Skeletal muscle tissue (tissue), 4 donors: ENCODE measurements around the gene CAPN8. TPM values are rescaled to one million over a fixed set of nuclear protein-coding genes. Genes with fewer than 3 reads are reported as not detected.
"Not testable (repeated sequence)": the region's sequence is repeated elsewhere in the genome, so short reads cannot be mapped to it uniquely, and the experiment has no call there.

Experiments used
- H3K27ac ChIP-seq: one replicate; pipeline ENCODE4 v1.7.0; 2013; ENCODE audit warnings: mild to moderate bottlenecking, low read depth, low read length, inconsistent platforms
- H3K27me3 ChIP-seq, 3 donors: one replicate each; pipeline ENCODE4 v1.7.0; 2013; ENCODE audit warnings: low read length in 3 of 3; ENCODE audit not compliant: control insufficient read depth in 3 of 3, insufficient read depth in 3 of 3
- H3K36me3 ChIP-seq, 3 donors: one replicate each; pipeline ENCODE4 v1.7.0; 2013; ENCODE audit warnings: low read length in 3 of 3; ENCODE audit not compliant: control insufficient read depth in 3 of 3, insufficient read depth in 3 of 3
- H3K4me1 ChIP-seq, 3 donors: one replicate each; pipeline ENCODE4 v1.7.0; 2013; ENCODE audit warnings: low read length in 3 of 3, mild to moderate bottlenecking in 3 of 3; ENCODE audit not compliant: control insufficient read depth in 3 of 3, insufficient read depth in 3 of 3
- H3K4me3 ChIP-seq, 3 donors: one replicate each; pipeline ENCODE4 v1.7.0; 2013; ENCODE audit warnings: low read length in 3 of 3
- H3K9ac ChIP-seq, 3 donors: one replicate each; pipeline ENCODE4 v1.7.0; 2013; ENCODE audit warnings: low read length in 3 of 3, mild to moderate bottlenecking in 3 of 3, moderate library complexity in 2 of 3, low read depth in 1 of 3
- H3K9me3 ChIP-seq, 3 donors: one replicate each; pipeline ENCODE4 v1.7.0; 2013; ENCODE audit warnings: low read length in 3 of 3; ENCODE audit not compliant: control insufficient read depth in 3 of 3
- total RNA-seq: library from RNA; depleted of rRNA; stranded (reverse); fragments of >200 nt; gene quantifications from one replicate; pipeline ENCODE4 v1.2.3, GENCODE V29; 2014
- donor health status: Osteomylitis.

Gene CAPN8
- total RNA-seq, 1 donor from 2014 or later = 1.0 TPM

DNA sequence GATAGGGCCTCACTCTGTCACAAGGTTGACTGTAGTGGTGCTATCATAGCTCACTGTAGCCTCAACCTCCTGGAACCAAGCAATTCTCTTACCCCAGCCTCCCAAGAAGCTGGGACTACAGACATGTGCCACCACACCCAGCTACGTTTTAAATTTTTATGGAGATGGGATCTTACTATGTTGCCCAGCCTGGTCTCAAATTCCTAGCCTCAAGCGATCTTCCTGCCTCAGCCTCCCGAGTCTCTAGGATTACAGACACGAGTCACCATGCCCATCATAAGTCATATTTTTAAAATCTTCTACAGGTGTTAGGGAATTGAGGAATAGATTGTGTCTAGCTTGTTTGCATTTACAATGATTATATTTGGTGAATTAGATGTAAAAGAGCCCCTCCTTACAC is 145.3 kb downstream of the CAPN8 start:
- peaks cover 7 to 10% (median 8%) of the 10 kb centered on the region in 3 donors for H3K27me3 ChIP-seq

DNA sequence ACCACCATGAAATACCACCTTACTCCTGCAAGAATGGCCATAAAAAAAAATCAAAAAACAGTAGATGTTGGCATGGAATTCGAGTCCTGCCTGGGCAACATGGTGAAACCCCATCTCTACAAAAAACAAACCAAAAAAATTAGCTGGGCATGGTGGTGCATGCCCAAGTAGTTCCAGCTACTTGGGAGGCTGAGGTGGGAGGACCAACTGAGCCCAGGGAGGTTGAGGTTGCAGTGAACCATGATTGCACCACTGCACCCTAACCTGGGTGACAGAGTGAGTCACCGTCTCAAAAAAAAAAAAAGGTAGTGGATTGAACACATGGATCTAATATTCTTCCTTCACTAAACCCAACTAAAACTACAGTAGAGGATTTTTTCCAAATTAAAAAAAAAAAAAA is 146.4 kb downstream of the CAPN8 start:
- H3K36me3 ChIP-seq = no peaks in the 10 kb centered on the region
- H3K27me3 ChIP-seq = peaks cover 7 to 10% (median 8%) of the 10 kb centered on the region in 3 donors
- H3K27ac ChIP-seq = no peak overlapping the region
- H3K9ac ChIP-seq = no peak overlapping the region
- no peaks in the 10 kb centered on the region for H3K4me1 ChIP-seq
- H3K9me3 ChIP-seq = no peaks in the 10 kb centered on the region
- H3K4me3 ChIP-seq = no peak overlapping the region

More for the DNA sequence above, 145.3 kb downstream of the CAPN8 start:
- Histone ChIP-seq H3K4me3 (no peak overlapping the region), H3K36me3 (no peaks in the 10 kb centered on the region), H3K27ac (no peak overlapping the region), H3K4me1 (no peaks in the 10 kb centered on the region), H3K9ac (no peak overlapping the region), H3K9me3 (no peaks in the 10 kb centered on the region)

DNA sequence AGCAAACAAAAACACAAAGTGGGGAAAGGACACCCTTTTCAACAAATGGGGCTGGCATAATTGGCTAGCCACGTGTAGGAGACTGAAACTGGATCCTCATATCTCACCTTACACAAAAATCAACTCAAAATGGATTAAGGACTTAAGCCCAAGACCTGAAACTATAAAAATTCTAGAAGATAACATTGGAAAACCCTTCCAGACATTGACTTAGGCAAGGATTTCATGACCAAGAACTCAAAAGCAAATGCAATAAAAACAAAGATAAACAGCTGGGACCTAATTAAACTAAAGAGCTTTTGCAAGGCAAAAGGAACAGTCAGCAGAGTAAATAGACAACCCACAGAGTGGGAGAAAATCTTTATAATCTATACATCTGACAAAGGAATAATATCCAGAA is 146.9 kb downstream of the CAPN8 start:
- H3K9ac ChIP-seq, H3K36me3 ChIP-seq, H3K27ac ChIP-seq, H3K9me3 ChIP-seq, H3K4me1 ChIP-seq, H3K4me3 ChIP-seq: not testable (repeated sequence)
- peaks cover 7 to 10% (median 8%) of the 10 kb centered on the region in 3 donors for H3K27me3 ChIP-seq

DNA sequence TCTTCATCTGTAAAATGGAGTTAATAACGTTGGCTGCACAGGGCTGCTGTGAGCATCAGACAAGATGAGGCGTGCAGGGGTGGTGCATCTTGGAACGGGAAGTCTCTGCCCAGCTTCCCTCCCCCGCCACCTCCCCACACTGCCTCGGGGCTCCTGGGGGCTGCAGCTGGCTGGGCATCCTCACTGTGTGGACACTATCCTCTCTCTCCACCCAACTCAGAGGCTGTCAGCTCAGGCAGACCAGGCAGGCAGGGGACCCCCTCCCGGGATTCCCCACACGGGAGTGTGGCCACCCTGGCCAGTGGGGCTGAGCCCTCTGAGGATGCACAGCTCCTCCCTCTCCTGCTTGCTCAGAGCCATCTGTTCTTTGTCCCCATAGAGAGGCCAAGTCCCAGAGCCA is 149.6 kb downstream of the CAPN8 start:
- no peak overlapping the region for H3K27ac ChIP-seq
- peaks cover 7 to 10% (median 8%) of the 10 kb centered on the region in 3 donors for H3K27me3 ChIP-seq
- no peak overlapping the region for H3K9ac ChIP-seq
- H3K4me1 ChIP-seq = no peaks in the 10 kb centered on the region
- H3K4me3 ChIP-seq = no peak overlapping the region
- H3K36me3 ChIP-seq = no peaks in the 10 kb centered on the region
- no peaks in the 10 kb centered on the region for H3K9me3 ChIP-seq

DNA sequence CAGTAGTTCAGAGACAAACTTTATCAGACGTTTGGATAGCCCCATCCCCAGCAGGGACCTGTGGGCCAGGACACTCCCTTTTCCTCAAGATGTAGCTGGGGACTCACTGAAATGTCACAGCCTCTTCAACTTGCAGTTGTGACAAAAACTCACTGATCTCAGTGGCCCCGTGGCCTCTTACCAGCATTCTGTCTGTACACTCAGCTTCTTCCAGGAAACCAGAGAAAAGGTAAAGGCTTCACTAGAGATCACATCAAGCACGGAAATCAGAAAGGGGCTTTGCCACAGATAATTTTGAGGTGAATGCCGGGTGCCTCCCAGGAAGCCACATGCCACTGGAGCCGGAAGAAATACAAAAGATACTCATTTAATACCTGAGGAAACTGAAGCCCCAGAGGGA is 150.1 kb downstream of the CAPN8 start:
- H3K9ac ChIP-seq = no peak overlapping the region
- no peak overlapping the region for H3K4me3 ChIP-seq
- H3K27me3 ChIP-seq = peaks cover 7 to 10% (median 8%) of the 10 kb centered on the region in 3 donors
- no peaks in the 10 kb centered on the region for H3K9me3 ChIP-seq
- H3K27ac ChIP-seq = no peak overlapping the region
- no peaks in the 10 kb centered on the region for H3K36me3 ChIP-seq
- H3K4me1 ChIP-seq = no peaks in the 10 kb centered on the region

DNA sequence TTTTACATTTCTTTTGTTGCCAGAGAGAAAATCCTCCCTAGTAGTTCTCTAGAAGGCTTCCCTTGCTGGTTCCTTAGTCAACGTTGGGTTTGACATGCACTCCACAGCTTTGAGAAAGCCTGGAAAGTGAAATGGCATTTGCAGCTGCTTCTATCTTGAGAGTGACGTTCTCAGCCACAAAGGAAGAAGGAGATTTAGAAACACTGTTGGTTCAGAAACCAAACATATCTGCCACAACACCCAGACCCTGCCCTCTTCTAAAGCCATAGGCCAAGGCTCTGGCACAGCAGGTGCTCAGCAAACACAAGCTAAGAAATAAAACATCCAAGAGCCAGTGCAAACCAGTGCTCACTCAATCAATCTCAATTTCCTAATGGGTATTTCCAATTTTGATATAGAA is 150.9 kb downstream of the CAPN8 start:
- Histone ChIP-seq H3K9ac (no peak overlapping the region), H3K4me1 (no peaks in the 10 kb centered on the region), H3K9me3 (peaks cover 0 to 3% (median 0%) of the 10 kb centered on the region in 3 donors), H3K27ac (no peak overlapping the region), H3K4me3 (no peak overlapping the region), H3K27me3 (peaks cover 7 to 10% (median 8%) of the 10 kb centered on the region in 3 donors), H3K36me3 (no peaks in the 10 kb centered on the region)

DNA sequence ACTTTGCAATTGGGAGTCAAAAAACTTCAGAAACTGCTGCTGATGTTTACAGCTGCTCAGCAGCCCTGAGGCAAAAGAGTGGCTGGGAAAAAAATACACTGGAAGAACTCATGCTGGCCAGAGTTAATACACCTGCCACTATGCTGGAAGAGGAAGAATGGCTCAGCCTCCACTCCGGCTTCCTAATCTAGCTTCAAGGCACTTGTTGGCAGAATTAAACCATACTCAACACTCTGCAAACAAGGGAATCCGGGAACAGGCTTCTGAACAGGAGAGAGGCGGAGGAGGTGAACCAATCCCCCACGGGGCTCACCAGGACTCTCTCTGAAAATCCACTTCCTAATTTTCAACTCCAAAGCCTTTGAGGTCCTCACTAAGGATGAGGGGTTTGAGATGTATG is 152.2 kb downstream of the CAPN8 start:
- Histone ChIP-seq H3K27ac (no peak overlapping the region), H3K9ac (no peak overlapping the region), H3K4me1 (no peaks in the 10 kb centered on the region), H3K27me3 (peaks cover 7 to 10% (median 8%) of the 10 kb centered on the region in 3 donors), H3K36me3 (no peaks in the 10 kb centered on the region), H3K9me3 (peaks cover 0 to 3% (median 0%) of the 10 kb centered on the region in 3 donors), H3K4me3 (no peak overlapping the region)

DNA sequence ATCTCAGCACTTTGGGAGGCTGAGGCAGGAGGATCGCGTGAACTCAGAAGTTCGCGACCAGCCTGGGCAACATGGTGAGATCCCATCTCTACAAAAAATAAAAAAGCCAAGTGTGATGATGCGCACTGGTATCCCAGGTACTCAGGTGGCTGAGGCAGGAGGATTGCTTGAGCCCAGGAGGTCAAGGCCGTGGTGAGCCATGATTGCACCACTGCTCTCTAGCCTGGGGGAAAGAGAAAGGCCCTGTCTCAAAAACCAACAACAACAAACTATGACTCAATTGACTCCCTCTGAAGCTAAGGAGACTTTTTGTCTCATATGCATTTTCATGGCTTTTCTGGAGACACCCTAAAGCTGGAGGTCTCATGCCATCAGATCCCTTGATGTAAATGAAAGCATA is 153.4 kb downstream of the CAPN8 start:
- Histone ChIP-seq H3K27me3 (peaks cover 7 to 10% (median 8%) of the 10 kb centered on the region in 3 donors), H3K4me1 (no peaks in the 10 kb centered on the region), H3K27ac (no peak overlapping the region), H3K9me3 (peaks cover 0 to 3% (median 0%) of the 10 kb centered on the region in 3 donors), H3K4me3 (no peak overlapping the region), H3K36me3 (no peaks in the 10 kb centered on the region), H3K9ac (no peak overlapping the region)

DNA sequence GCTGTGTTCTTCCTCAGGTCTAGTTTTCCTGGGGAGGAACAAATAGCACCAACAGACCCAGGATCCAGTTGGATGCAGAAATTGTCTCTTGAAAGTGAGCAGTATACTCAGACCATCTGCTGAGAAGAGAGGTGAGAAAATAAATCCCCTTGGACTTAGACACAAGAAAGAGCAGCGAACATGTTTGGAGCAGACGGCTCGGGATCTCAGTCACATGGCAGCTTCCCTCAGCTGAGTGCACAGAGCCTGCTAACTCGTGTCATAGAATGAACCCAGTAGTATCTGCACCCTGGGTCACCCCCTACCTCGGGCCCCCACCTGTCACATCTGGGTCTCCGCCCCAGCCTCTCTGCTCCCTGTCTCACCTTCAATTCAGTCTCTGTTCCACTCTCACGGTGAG is 156.7 kb downstream of the CAPN8 start:
- Histone ChIP-seq H3K36me3 (no peaks in the 10 kb centered on the region), H3K27me3 (no peaks in the 10 kb centered on the region), H3K4me3 (no peak overlapping the region), H3K9me3 (peaks cover 0 to 3% (median 0%) of the 10 kb centered on the region in 3 donors), H3K4me1 (no peaks in the 10 kb centered on the region), H3K27ac (no peak overlapping the region), H3K9ac (no peak overlapping the region)

DNA sequence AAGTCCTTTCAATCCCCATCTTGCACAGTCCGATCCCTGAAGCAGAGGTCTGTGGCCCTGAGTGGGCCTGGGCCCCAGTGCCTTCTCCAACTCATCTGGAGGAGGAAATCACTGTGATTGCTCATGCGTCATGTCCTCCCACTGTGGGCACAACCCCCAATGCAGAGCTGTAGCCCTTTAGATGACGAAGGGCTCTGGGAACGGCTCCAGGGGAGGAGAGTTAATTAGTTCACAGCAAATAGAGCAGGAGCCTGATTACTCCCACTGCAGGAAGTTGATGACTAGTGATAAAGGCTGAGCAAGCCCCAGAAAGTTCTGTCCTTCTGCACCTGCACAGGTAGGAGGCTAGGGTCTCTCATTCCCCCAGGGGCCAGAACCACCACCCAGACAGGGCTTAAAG is 160.8 kb downstream of the CAPN8 start:
- no peak overlapping the region for H3K9ac ChIP-seq
- no peaks in the 10 kb centered on the region for H3K36me3 ChIP-seq
- no peak overlapping the region for H3K4me3 ChIP-seq
- no peak overlapping the region for H3K27ac ChIP-seq
- peaks cover 0 to 2% (median 0%) of the 10 kb centered on the region in 3 donors for H3K9me3 ChIP-seq
- H3K27me3 ChIP-seq = no peaks in the 10 kb centered on the region
- H3K4me1 ChIP-seq = no peaks in the 10 kb centered on the region

DNA sequence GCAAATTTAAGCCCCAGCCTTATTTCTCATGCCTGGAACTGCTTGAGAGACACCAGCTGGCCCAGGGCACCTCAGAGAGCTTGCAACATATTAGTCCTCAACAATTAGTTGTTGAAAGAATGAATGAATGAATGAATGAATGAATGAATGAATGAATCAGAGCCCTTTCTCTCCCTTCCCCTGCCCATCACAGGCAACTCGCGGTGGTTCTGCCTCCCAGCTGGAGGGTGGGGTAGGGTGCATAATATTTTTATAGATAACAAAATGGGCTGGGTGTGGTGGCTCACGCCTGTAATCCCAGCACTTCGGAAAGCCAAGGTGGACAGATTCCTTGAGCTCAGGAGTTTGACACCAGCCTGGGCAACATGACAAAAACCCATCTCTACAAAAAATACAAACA is 162.2 kb downstream of the CAPN8 start:
- Histone ChIP-seq H3K27ac (no peak overlapping the region), H3K27me3 (no peaks in the 10 kb centered on the region), H3K9ac (no peak overlapping the region), H3K4me3 (no peak overlapping the region), H3K4me1 (no peaks in the 10 kb centered on the region), H3K9me3 (no peaks in the 10 kb centered on the region), H3K36me3 (no peaks in the 10 kb centered on the region)
